H9 (cell line): ENCODE measurements around the gene BORCS6. TPM values are rescaled to one million over a fixed set of nuclear protein-coding genes. Genes with fewer than 3 reads are reported as not detected.

Experiments used
- DNase-seq: peaks from one replicate; pipeline ENCODE4 v3.0.0-alpha.2; 2017
- H2AFZ ChIP-seq: one replicate; pipeline ENCODE4 v1.6.1; 2013; ENCODE audit warnings: mild to moderate bottlenecking, low read length, control low read depth, moderate library complexity
- H2AK5ac ChIP-seq: 2 replicates; pipeline ENCODE4 v1.6.1; 2013; ENCODE audit warnings: low read length, control low read depth, mixed read lengths; ENCODE audit not compliant: insufficient read length
- H2BK120ac ChIP-seq: one replicate; pipeline ENCODE4 v1.6.1; 2013; ENCODE audit warnings: low read depth, mild to moderate bottlenecking, low read length, control low read depth, inconsistent platforms; ENCODE audit not compliant: poor library complexity, severe bottlenecking
- H2BK12ac ChIP-seq: 2 replicates; pipeline ENCODE4 v1.6.1; 2013; ENCODE audit warnings: low read length, control low read depth, mixed read lengths, low read depth; ENCODE audit not compliant: insufficient read length
- H2BK15ac ChIP-seq: 2 replicates; pipeline ENCODE4 v1.6.1; 2013; ENCODE audit warnings: low read depth, low read length, control low read depth
- H2BK20ac ChIP-seq: one replicate; pipeline ENCODE4 v1.6.1; 2013; ENCODE audit warnings: low read depth, mild to moderate bottlenecking, low read length, control low read depth, inconsistent platforms; ENCODE audit not compliant: poor library complexity, severe bottlenecking
- H2BK5ac ChIP-seq: 2 replicates; pipeline ENCODE4 v1.6.1; 2013; ENCODE audit warnings: low read length, control low read depth, mixed read lengths; ENCODE audit not compliant: insufficient read length
- H3K14ac ChIP-seq: 2 replicates; pipeline ENCODE4 v1.6.1; 2013; ENCODE audit warnings: low read length, control low read depth; ENCODE audit not compliant: insufficient read depth
- H3K18ac ChIP-seq: 2 replicates; pipeline ENCODE4 v1.6.1; 2013; ENCODE audit warnings: low read depth, mild to moderate bottlenecking, mixed read lengths, low read length, control low read depth; ENCODE audit not compliant: insufficient read length
- H3K23ac ChIP-seq: 2 replicates; pipeline ENCODE4 v1.6.1; 2013; ENCODE audit warnings: low read length, control low read depth, mixed read lengths, low read depth; ENCODE audit not compliant: insufficient read length
- H3K23me2 ChIP-seq: 2 replicates; pipeline ENCODE4 v1.6.1; 2013; ENCODE audit warnings: low read depth, mild to moderate bottlenecking, mixed read lengths, low read length, control low read depth; ENCODE audit not compliant: insufficient read length, poor library complexity, severe bottlenecking
- H3K27ac ChIP-seq: 2 replicates; pipeline ENCODE4 v1.5.1; 2013; ENCODE audit warnings: low read length, control low read depth, mixed read lengths, low read depth; ENCODE audit not compliant: insufficient read length
- H3K27me3 ChIP-seq: 2 replicates; pipeline ENCODE4 v1.6.1; 2013; ENCODE audit warnings: low read length, control low read depth, inconsistent platforms; ENCODE audit not compliant: insufficient read depth
- H3K4ac ChIP-seq: 2 replicates; pipeline ENCODE4 v1.6.1; 2013; ENCODE audit warnings: low read depth, mild to moderate bottlenecking, control low read depth, inconsistent platforms, low read length, moderate library complexity
- H3K4me1 ChIP-seq: 2 replicates; pipeline ENCODE4 v1.6.1; 2013; ENCODE audit warnings: low read length, control low read depth, inconsistent platforms; ENCODE audit not compliant: insufficient read depth
- H3K4me2 ChIP-seq: 2 replicates; pipeline ENCODE4 v1.6.1; 2013; ENCODE audit warnings: low read length, control low read depth, mixed read lengths; ENCODE audit not compliant: insufficient read length, insufficient read depth
- H3K56ac ChIP-seq: 2 replicates; pipeline ENCODE4 v1.6.1; 2013; ENCODE audit warnings: low read depth, mild to moderate bottlenecking, mixed read lengths, low read length, control low read depth; ENCODE audit not compliant: insufficient read length
- H3K79me1 ChIP-seq: 2 replicates; pipeline ENCODE4 v1.6.1; 2013; ENCODE audit warnings: low read depth, mild to moderate bottlenecking, moderate library complexity, low read length, control low read depth, inconsistent platforms; ENCODE audit not compliant: insufficient read depth, poor library complexity, severe bottlenecking
- H3K79me2 ChIP-seq: 2 replicates; pipeline ENCODE4 v1.6.1; 2013; ENCODE audit warnings: low read length, control low read depth, inconsistent platforms; ENCODE audit not compliant: insufficient read depth
- H3K9ac ChIP-seq: 2 replicates; pipeline ENCODE4 v1.6.1; 2013; ENCODE audit warnings: low read length, control low read depth, mixed read lengths; ENCODE audit not compliant: insufficient read length; ENCODE audit errors: extremely low read depth
- H3K9me3 ChIP-seq: one replicate; pipeline ENCODE4 v1.6.1; 2013; ENCODE audit warnings: low read depth, low read length, inconsistent platforms; ENCODE audit not compliant: control insufficient read depth
- H3T11ph ChIP-seq: one replicate; pipeline ENCODE4 v1.6.1; 2013; ENCODE audit warnings: mild to moderate bottlenecking, low read length, control low read depth, inconsistent platforms
- H4K20me1 ChIP-seq: one replicate; pipeline ENCODE4 v1.6.1; 2013; ENCODE audit not compliant: control insufficient read depth, insufficient read length, insufficient read depth
- H4K5ac ChIP-seq: 2 replicates; pipeline ENCODE4 v1.6.1; 2013; ENCODE audit warnings: low read depth, mild to moderate bottlenecking, mixed read lengths, low read length, control low read depth; ENCODE audit not compliant: insufficient read length
- H4K8ac ChIP-seq: replicated peaks from 2 replicates; pipeline ENCODE4 v1.6.1; 2013; ENCODE audit warnings: low read length, control low read depth, mixed read lengths, low read depth; ENCODE audit not compliant: insufficient read length
- H4K91ac ChIP-seq: 2 replicates; pipeline ENCODE4 v1.6.1; 2013; ENCODE audit warnings: low read depth, mild to moderate bottlenecking, moderate library complexity, mixed read lengths, low read length, control low read depth; ENCODE audit not compliant: insufficient read length
- H3K27ac Mint-ChIP-seq, 3 experiments: 2 replicates in 2 of 3; 3 replicates in 1 of 3; pipeline ENCODE4 v1.8.0; 2020 to 2021; ENCODE audit warnings: mixed read lengths in 3 of 3, mild to moderate bottlenecking in 1 of 3, moderate library complexity in 1 of 3
- H3K27me3 Mint-ChIP-seq: 2 replicates; pipeline ENCODE4 v1.8.0; 2021; ENCODE audit warnings: low read depth, mild to moderate bottlenecking, moderate library complexity, mixed read lengths
- H3K36me3 Mint-ChIP-seq, 3 experiments: 2 replicates in 2 of 3; 3 replicates in 1 of 3; pipeline ENCODE4 v1.8.0; 2020 to 2021; ENCODE audit warnings: low read depth in 3 of 3, mixed read lengths in 3 of 3; ENCODE audit not compliant: insufficient read depth in 1 of 3
- H3K4me1 Mint-ChIP-seq, 2 experiments: 2 replicates each; pipeline ENCODE4 v1.8.0; 2020; ENCODE audit warnings: mixed read lengths in 2 of 2
- H3K4me3 Mint-ChIP-seq, 2 experiments: 2 replicates in 1 of 2; 3 replicates in 1 of 2; pipeline ENCODE4 v1.8.0; 2020 to 2021; ENCODE audit warnings: mild to moderate bottlenecking in 2 of 2, mixed read lengths in 2 of 2, moderate library complexity in 1 of 2
- H3K9me3 Mint-ChIP-seq, 2 experiments: 2 replicates in 1 of 2; 3 replicates in 1 of 2; pipeline ENCODE4 v1.8.0; 2020; ENCODE audit warnings: mild to moderate bottlenecking in 2 of 2, mixed read lengths in 2 of 2, moderate library complexity in 1 of 2
- WGBS: extraction: QIAGEN DNeasy Blood & Tissue Kit; methylation state at CpG from one replicate; pipeline ENCODE4 v1.1.7; 2013; ENCODE audit warnings: missing lambda C conversion rate, low lambda C conversion rate, mixed read lengths; ENCODE audit not compliant: insufficient read length; ENCODE audit errors: extremely low coverage; 5-methylcytosine and 5-hydroxymethylcytosine counted together
- total RNA-seq: library from RNA; stranded (reverse); gene quantifications from 2 replicates; pipeline ENCODE4 v1.2.1, GENCODE V29; 2021
- TF ChIP-seq, protein P1 (sequence below): fragments of 200-600 bp; sonication (generic); conservative IDR thresholded peaks from 3 replicates; pipeline ENCODE4 v1.8.0; 2021; ENCODE audit warnings: antibody characterized with exemption, mild to moderate bottlenecking

BORCS6 gene
- total RNA-seq, 1 experiment from 2014 or later = 3.1 TPM

DNA sequence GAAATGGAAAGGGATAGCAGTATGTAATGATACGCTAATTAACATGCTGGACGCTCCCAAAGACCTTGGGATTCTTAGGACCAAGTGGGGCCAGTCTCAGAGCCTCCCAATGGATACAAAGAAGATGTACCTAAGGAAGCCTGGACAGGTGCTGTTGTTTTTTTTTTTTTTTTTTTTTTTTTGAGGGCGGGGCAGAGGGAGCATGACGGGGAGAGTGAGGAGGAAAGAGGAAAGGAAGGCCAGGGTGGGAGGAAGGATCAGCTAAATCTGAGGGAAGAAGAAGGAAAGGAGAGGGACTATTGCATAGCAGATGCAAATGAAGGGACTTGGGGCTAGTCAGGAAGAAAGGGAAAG is 29.8 kb downstream of the BORCS6 start:
- no peak overlapping the region for H3T11ph ChIP-seq
- no peak overlapping the region for H3K23ac ChIP-seq
- H2BK5ac ChIP-seq = no peak overlapping the region
- H3K9me3 Mint-ChIP-seq = no peaks in the 10 kb centered on the region
- no peaks in the 10 kb centered on the region for H3K79me1 ChIP-seq
- H2AFZ ChIP-seq = no peak overlapping the region
- no peak overlapping the region for H4K8ac ChIP-seq
- no peak overlapping the region for H3K27ac ChIP-seq
- peaks cover 1% of the 10 kb centered on the region; the same call in 1 of the 2 replicates for H3K27me3 Mint-ChIP-seq
- peaks cover 10 to 26% (median 22%) of the 10 kb centered on the region in 3 experiments for H3K36me3 Mint-ChIP-seq
- H4K5ac ChIP-seq = no peak overlapping the region
- no peak overlapping the region for H4K91ac ChIP-seq
- H3K9me3 ChIP-seq = no peaks in the 10 kb centered on the region
- no peaks in the 10 kb centered on the region for H3K27me3 ChIP-seq
- peak overlapping the region in 1 of 3 experiments; percentile 80; a peak in 2 of 7 replicates for H3K27ac Mint-ChIP-seq
- no peak overlapping the region for H2BK15ac ChIP-seq
- no CpG with 5 or more reads among the region's 4 CpGs for WGBS
- H3K4me1 Mint-ChIP-seq = peaks cover 35 to 39% of the 10 kb centered on the region in 2 experiments
- no peaks in the 10 kb centered on the region for H3K79me2 ChIP-seq
- H3K4me1 ChIP-seq = peaks cover 3% of the 10 kb centered on the region; the same call in 1 of the 2 replicates
- DNase-seq = no peak
- H3K4ac ChIP-seq = no peak overlapping the region
- H3K14ac ChIP-seq = no peak overlapping the region
- no peak overlapping the region for H2BK20ac ChIP-seq
- no peaks in the 10 kb centered on the region for H4K20me1 ChIP-seq
- TF ChIP-seq, protein P1, sequence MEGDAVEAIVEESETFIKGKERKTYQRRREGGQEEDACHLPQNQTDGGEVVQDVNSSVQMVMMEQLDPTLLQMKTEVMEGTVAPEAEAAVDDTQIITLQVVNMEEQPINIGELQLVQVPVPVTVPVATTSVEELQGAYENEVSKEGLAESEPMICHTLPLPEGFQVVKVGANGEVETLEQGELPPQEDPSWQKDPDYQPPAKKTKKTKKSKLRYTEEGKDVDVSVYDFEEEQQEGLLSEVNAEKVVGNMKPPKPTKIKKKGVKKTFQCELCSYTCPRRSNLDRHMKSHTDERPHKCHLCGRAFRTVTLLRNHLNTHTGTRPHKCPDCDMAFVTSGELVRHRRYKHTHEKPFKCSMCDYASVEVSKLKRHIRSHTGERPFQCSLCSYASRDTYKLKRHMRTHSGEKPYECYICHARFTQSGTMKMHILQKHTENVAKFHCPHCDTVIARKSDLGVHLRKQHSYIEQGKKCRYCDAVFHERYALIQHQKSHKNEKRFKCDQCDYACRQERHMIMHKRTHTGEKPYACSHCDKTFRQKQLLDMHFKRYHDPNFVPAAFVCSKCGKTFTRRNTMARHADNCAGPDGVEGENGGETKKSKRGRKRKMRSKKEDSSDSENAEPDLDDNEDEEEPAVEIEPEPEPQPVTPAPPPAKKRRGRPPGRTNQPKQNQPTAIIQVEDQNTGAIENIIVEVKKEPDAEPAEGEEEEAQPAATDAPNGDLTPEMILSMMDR = no peak
- no peak overlapping the region for H2AK5ac ChIP-seq
- H3K18ac ChIP-seq = no peak overlapping the region
- no peak overlapping the region for H2BK12ac ChIP-seq
- peaks cover 22% of the 10 kb centered on the region for H3K23me2 ChIP-seq
- H3K9ac ChIP-seq = no peak overlapping the region
- no peak overlapping the region for H2BK120ac ChIP-seq
- no peak overlapping the region for H3K56ac ChIP-seq
- H3K4me3 Mint-ChIP-seq = peak overlapping the region in 1 of 2 experiments; percentile 69; a peak in 4 of 5 replicates
- H3K4me2 ChIP-seq = no peak overlapping the region
